GM18511 (cell line): ENCODE measurements around the gene SHANK3.

Experiments used
- ATAC-seq: cut with Tn5 transposase; IDR thresholded peaks from one replicate; pipeline ENCODE4 v1.9.1; 2021; ENCODE audit warnings: mild to moderate bottlenecking, moderate library complexity; ENCODE audit not compliant: unreplicated experiment

SHANK3 gene

DNA sequence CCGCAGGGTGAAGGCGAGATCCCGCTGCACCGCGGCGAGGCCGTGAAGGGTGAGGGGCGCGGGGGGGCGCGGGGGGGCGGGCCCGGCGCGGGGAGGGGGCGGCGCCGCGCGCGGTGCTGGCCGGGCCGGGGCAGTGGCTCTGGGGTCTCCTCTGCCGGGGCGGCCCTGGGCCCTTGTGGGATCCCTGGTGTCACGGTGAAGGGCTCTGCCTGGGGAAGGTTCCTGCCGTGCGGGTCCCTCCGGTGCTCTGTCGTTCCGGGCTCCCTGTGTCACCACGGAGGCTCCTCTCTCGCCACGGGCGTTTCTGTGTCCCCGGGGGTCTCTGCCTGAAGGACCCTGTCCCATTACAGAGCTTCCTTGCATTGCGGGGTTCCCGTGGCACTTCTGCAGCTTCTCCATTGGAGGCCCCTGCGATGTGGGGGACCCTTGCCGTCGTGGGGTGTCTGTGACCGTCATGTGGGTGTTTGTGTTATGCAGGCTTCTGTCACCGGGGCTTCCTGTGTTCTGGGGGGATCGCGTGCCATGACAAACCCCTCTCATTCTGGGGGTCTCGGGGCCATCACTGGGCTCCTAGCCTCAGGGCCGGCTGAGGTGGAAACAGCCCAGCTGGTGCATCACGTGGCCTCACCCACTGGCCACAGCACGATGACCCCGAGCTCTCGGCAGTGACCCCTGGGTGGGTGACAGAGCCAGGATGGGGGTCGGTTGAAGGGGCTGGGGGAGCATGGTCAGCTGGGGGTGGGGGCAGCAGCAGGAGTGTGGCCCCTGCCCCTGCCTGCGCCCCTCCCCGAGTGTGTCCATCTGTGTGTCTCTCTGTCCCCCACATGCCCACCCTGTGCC lies 25.3 kb downstream of the SHANK3 start:
- ATAC-seq: no peak

DNA sequence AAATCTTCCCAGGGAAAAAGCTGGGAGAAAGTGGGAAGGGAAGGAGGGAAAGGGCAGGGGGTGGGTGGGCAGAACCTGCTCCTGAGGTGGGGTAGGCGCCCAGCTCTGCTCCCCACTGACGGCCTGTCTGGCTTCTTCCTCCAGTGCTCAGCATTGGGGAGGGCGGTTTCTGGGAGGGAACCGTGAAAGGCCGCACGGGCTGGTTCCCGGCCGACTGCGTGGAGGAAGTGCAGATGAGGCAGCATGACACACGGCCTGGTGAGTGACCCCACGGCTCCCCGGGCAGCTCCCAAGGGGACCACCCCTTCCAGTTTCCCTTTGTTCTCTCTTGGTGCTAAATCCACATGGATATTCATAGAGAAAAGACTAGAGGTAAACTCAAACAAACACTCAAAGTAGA lies 25.9 kb downstream of the SHANK3 start:
- no peak for ATAC-seq

DNA sequence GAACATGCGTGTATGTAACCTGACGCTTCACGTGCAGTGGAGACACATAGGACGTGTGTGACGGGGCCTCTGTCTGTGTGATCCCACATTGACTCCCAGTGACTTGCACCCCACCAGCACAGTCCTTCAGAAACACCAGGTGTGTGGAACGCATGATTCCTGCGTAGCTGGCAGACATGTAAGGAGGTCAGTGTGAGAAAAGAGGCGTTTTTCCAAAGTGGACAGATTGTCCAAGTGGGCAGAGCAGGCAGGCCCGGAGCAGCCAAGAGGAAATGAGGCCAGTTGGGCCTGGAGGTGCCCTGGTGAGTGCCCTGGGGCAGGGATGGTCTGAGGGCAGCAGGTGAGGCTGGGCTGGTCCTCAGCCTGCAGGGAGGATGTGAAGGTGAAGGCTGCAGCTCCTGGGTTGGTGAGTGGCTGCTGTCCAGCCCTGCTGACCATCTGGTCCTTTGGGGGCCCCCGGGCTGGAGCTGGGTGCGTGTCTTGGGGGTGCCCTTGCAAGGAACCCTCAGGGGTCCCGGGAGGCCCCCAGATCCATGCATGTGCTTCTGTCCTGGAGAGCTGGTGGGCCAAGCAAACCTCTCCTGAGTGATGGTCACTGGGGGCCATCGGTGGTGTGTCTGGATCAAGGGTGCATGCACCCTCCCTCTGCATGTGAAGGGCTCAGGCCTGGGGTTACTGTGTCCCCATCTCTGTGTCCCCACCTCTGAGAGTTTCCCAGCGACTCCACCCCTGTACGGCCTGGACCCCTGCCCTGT lies 26.6 kb downstream of the SHANK3 start:
- no peak for ATAC-seq

DNA sequence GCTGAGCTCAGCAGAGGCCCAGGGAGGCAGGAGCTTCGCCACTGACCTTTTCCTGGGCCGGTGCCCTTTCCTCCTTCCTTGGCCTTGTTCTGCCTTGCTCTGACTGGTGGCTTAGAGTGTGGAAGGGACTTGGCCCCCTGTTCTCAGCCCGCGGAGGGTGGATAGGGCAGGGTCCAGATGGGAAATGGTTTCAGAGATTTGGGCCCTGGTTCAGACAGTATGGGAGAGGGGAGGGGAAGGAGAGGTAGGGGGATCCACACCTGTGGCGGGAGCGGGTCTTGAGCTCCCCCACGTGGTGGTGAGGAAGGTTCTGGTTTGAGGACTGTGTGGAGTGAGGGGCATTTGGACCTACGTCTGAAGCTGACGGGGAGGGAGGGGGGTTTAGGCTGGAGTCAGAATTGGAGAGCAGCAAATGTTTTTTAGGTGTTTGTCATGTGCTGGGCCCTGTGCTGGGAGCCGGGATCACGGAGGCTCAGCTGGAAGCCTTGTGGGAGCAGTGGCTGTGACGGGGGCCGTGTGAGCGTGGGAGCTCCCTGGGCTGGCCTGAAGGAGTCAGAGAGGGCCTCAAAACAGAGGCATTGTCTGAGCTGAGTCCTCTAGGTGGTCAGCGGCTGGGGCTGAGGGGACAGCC lies 27.2 kb downstream of the SHANK3 start:
- ATAC-seq: no peak

DNA sequence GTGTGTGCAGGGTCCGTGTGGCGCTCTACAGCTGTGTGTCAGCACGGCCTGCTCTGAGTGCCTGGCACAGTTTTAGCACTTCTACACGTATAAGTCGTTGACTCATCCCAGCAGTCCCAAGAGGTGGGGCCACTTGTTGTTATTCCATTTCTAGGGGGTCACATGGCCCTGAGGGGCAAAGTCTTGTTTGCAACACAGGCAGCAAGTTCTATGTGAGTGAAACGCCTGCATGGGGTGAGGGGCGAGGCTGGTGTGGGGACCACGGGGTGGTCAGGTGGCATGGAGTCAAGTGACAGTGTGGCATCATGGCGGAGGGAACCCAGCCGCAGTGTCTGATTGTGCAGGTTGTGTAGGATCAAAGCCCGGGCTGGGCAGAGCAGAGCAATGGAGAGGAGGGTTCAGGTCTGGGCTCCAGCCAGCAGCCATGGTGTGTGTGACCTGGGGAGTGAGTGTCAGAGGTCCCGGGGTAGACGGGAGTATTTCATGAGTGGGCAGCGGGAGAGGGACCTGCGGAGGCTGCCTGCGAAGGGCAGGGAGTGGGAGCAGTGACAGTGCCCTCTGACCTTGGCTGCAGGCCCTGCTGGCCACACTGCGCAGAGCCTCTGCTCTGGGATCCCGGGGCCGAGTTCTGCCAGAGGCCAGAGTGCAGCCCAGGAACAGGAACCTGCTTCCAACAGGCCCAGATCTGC lies 27.9 kb downstream of the SHANK3 start:
- ATAC-seq: no peak

DNA sequence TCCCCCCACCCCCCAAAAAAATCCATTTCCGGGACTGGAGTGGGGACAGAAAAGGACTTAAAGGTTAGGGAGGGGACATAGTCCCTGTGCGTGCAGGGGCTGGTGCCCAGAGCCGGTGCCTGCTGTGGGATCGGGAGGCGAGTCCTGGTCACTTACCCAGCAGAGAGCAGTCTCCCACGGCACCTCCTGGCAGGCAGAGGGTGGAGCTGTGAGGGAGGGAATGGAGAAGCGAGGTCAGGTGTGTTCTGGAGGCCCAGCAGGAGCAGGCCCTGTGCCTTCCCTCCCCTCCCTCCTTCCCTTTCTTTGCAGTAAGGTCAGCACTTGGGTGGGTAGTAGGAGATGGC lies 28.4 kb downstream of the SHANK3 start:
- ATAC-seq: no peak

DNA sequence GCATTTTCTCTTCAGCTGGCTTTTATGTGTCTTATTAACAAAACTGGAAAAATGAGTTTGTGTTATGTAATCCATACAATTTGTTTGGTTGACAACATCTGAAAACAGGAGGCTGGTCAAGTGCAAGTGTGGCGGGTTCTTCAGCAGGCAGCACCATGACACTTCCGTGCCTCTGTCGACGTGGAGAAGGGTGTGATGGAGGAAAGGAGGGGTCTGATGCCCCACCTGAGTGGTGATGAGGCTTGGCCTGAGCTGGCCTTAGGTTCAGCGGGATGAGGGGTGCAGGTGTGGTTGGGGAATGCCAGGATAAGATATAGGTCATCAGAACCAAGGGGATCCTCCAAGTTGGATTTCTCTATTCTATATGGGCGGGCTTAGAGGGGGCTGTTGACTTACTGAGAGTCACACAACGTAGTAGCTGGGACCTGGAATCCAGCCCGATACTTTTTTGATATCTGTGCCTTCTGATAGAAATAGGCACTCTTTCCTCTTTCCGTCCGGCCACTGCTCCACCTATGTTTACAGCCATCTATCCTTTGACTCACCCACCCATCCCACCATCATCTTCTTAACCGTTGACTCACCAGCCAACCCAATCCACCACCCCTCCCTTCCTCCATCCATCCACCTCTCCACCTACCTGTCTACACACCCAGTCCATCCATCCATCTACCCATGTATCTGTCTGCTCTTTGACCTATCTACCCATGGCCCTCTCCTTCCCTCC lies 29.0 kb downstream of the SHANK3 start:
- ATAC-seq: no peak

DNA sequence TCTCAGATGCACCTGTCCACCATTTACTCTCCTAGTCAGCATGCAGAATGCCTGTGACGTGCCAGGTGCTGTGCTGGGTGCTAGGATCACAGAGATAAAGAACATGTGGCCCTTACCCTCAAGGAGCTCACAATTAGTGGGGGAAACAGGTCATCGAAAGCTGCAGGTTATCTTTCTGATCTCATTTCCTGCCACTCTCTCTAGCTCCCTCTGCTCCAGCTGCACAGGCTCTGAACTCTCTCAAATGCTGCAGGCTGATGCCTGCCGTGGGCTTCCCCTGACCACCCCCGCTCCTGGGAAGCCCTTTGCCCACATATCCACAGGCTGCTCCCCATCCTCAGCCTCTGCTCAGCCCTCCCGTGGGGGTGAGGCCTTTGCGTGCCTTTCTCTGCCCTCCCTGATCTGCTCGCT lies 29.6 kb downstream of the SHANK3 start:
- no peak for ATAC-seq

DNA sequence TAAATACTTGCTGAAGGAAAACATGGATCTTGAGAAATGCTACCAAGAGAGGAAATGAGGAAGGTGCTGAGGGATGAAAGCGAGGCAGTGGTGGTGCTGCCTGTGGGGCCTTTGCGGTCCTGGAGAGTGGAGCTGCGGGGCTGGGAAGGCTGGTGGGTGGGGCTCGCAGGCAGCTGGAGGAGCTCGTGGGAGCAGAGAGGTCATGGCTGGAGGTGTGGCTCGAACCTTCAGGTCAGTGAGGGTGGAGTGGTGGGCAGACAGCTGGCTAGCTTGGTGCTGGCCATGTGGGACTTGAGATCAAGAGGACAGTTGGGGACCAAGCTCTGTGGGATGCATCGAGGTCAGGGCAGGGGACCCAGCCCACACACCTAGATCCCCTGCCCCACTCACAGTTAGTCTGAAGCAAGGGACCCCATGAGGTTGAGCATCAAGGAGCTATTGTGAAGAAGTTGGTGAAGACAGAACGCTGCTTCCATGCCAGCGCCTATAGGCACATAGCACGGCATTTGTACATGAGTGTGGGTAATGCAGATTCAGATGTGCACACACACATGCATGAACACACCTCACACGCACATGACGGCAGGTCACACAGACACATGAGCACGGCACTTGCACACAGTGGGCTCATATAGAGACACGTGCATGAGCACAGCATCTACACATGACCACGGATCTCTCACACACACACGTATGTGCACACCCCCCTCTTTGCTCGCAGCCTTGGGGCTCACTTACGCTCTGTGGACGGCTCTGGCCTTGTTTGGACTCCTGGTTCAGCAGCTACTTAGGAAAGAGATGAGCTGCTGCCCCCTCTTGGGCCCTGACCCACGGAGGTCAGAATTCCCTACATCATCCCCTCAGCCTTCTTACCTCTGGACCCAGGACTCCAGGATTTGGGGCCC lies 30.4 kb downstream of the SHANK3 start:
- no peak for ATAC-seq

DNA sequence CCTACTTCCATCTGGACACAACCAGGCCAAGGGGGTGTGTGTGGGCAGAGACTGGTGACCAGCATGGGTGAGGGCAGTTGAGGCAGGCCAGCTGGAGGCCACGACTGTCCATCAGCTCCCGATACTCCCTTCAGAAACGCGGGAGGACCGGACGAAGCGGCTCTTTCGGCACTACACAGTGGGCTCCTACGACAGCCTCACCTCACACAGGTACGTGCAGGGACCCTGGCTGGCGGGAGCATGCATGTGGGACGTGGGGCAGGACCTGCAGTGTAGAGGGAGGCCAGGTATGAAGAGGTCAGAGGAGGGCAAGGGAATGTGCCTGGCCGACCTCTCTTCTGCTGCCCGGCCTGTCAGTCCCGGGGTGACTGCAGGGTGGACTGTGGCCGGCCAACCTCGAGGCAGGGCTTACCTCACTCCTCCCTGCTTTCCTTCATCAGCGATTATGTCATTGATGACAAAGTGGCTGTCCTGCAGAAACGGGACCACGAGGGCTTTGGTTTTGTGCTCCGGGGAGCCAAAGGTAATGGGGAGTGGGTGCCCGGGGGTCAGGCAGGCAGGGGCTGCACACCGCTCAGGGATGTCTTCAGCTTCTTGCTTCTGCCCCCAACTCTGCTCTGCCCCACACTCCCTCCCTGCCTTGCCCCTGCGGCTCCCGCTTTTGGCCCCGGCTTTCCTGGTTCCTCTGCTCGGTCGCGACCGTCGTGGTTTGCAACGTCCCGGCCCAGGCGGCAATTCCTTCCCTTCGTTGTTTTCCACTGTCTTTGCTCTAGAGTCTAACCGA lies 31.3 kb downstream of the SHANK3 start:
- no peak for ATAC-seq

DNA sequence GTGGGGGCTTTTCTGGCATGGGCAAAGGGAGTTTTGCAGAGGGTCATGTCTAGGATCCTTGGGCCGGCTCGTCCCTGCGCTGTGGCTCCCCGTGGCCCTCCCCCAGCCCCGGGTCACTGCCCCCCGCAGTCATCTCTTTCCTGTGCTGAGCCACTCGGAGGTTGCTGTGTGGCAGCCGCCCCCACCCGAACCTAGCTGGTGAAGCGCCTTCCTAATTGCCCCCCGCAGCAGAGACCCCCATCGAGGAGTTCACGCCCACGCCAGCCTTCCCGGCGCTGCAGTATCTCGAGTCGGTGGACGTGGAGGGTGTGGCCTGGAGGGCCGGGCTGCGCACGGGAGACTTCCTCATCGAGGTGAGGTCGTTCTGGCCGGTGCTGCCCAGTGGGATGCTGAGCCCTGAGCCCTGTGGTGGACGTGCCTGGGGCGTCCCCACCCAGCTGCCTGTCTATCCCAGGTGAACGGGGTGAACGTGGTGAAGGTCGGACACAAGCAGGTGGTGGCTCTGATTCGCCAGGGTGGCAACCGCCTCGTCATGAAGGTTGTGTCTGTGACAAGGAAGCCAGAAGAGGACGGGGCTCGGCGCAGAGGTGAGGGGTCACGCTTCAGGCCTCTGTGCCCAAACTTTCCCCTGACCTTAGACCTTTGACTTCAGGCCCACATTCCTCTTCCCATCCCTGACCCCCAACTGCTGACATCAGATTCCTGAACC lies 32.0 kb downstream of the SHANK3 start:
- no peak for ATAC-seq

DNA sequence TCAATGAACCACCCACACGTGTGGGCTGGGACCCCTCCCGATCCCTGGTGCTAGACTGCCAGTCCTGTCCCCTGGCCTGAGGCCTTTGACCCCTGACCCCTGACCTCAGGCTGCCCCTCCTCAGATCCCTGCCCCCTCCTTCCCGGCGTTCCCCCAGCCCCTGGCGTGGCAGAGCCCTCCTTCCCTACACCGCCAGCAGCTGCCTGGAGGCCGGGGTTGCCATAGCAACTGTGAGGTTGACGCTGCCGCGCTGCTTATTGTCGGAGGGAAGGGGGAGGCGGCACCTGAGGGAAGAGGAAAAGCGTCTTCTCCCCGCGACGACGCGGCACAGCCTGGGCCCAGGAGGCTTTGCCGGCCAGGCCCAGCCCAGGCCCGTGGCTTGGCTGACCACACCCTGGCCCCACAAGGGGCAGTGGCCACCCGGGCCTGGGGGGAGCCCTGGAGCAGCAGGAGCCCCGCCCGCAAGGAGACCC lies 32.6 kb downstream of the SHANK3 start:
- no peak for ATAC-seq

DNA sequence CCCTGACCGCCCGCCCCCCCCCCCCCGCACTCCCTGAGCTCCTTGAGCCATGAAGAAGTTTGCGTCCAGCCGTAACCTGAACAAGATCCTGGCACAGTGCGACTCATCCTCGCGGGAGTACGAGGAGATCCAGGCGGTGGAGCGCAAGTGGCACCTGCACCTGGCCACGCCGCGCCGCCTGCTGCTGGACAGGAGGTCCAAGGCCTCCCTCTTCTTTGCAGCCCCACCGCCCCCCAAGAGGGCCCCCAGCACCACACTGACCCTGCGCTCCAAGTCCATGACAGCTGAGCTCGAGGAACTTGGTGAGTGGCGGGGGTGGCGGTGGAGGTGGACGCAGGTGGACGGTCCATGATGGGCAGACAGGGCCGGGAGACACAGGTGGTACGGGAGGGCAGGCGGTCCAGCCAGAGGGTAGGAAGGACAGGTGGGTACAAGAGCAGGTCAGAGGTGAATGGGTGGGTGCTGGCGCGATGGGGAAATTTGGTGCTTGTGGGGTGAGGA lies 33.3 kb downstream of the SHANK3 start:
- no peak for ATAC-seq

DNA sequence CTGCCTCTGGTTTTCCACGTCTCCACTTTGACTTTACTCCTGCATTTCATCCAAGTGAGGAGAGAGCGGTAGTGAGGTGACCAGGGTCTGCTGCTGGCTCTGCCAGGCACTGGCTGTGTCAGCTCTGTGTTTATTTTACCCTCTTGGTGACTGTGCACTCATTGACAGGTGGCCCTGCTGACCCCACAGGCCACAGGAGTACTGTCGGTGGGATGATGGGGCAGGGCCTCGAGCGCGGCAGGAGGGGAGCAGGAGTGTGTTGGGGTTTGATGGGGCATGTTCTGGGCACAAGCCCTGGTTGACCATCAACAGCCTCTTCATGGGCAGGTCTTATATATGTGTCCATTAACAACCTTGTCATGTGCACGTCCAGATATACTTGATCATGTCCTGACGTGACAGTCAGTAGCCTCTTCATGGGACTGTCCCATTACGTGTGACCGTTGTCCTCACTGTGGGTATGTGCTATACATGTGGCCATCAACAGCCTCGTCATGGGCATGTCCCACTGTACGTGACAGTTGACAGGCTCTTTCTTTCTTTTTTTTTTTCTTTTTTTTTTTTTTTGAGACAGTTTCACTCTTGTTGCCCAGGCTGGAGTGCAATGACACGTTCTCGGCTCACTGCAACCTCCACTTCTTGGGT lies 34.0 kb downstream of the SHANK3 start:
- ATAC-seq: no peak

DNA sequence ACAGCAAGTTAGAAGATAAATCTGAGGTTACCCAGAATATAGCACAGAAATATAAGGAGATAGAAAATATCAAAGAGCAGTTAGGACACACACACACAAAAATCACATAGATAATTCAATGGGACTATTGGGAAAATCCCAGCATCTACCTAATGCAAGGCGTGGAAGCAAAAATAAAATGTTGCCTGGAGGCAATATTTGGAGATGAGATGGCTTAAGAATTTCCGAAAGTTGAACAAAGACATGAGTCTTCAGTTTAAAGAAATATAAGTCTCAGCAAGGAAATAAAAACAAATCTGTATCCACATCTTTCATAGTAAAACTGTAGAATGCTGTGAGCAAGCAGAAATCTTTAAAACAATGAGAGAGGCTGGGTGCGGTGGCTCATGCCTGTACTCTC lies 35.9 kb downstream of the SHANK3 start:
- no peak for ATAC-seq

DNA sequence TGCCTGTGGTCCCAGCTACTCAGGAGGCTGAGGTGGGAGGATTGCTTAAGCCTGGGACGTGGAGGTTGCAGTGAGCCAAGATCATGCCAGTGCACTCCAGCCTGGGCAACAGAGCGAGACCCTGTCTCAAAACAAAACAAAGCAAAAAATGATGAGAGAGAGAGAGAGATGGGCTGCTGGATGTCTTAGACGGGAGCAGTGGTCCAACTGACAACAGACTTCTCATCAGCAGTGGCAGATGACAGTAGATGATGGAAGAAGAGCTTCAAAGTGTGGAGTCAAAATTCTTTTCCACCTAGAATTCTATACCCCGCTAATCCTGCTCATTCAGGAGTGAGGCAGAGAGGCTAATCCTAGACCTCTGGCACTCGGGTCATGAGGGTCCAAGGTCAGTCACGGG lies 36.4 kb downstream of the SHANK3 start:
- ATAC-seq: no peak

DNA sequence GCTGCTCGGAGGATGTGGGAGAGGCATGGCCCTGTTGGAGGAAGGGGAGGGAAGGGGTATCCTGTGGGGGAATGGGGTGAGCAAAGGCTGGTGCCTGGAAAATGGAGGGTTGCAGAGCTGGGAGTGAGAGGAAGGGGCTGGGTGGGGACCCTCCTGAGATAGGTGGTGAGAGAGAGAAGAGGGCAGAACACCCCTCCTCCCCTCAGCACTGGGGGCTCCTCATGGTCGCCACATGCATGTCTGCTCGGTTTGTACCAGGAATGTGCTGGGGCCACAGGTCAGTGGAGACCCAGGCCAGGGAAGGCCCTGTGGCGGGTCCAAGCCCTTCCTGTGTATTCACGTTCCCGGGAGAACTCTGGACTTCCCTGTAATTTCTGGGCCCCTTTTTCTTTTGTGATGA lies 37.6 kb downstream of the SHANK3 start:
- no peak for ATAC-seq

DNA sequence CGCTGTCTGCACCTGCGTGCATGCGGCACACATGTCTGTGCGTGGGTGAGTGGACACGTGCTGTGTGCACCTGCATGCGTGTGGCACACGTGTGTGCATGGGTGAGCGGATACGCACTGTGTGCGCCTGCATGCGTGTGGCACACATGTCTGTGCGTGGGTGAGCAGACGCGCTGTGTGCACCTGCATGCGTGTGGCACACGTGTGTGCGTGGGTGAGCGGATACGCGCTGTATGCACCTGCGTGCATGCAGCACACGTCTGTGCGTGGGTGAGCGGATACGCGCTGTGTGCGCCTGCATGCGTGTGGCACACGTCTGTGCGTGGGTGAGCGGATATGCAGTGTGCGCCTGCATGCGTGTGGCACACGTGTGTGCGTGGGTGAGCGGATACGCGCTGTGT lies 38.3 kb downstream of the SHANK3 start:
- no peak for ATAC-seq
